Fibroblast of skin of left quadriceps (primary cell): Measurements from ENCODE around the gene MLH3.

ENCODE experiments used
- DNase-seq, 2 experiments: peaks; one replicate each; pipeline ENCODE4 v3.0.0-alpha.2; 2013; ENCODE audit warnings: low read depth in 2 of 2

Gene MLH3

GRCh38 chr14:74985028-74985310, 66.3 kb downstream of the MLH3 start:
- DNase-seq: no peak

- no peak for DNase-seq
Observed at GRCh38 chr14:74984236-74985027, 66.8 kb downstream of the MLH3 start.

DNA sequence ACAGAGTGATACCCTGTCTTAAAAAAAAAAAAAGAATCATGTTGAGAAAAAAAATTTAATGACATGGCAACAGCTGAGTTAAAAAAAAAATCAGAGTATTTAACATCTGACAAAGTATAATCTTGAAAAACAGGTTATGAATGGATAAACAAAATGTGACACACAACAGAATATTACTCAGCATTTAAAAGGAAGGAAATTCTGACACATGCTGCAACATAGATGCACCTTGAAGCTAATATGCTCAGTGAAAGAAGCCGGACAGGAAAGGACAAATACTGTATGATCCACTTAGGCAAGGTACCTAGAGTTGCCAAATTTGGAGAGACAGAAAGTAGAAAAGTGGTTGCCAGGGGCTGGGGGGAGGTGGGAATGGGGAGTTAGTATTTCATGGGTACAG, 67.9 kb downstream of the MLH3 start:
- DNase-seq: no peak

DNA sequence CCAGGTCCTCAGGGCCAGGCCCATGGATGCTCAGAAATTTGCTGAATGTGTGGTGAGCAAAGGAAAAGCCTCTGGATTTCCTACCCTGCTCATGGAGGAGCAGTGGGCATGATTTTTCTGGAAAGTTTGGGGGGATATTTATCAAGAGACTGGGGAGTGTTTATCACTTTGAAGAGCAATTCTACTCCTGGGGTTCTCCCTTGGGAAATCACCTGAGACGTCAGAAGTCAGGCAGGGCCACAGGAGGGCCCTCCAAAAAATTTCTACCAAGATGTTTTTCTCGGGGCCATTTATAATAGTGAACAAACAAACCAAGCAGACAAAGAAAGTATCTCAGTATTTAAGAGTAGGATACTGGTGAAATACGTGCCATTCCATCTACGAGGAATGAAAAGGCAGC, 68.6 kb downstream of the MLH3 start:
- DNase-seq: no peak

- DNase-seq: no peak
Observed at GRCh38 chr14:74981833-74982232, 69.4 kb downstream of the MLH3 start.

DNA sequence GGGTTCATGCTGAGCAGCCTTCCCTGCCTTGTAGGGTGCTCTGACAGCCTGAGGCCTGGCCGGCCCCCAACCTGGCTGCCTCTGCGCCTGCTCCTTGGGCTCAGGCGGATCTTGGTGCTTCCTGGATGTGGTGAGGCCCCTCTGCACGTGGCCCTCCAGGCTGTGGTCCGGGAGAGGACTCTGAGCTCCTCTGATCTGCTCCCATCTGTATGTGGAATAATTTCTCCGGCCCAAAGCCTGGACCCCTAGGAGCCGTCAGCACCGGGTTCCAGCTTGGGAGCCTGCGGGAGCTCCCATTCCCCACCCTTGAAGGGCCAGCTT, 69.8 kb downstream of the MLH3 start:
- DNase-seq: no peak

DNA sequence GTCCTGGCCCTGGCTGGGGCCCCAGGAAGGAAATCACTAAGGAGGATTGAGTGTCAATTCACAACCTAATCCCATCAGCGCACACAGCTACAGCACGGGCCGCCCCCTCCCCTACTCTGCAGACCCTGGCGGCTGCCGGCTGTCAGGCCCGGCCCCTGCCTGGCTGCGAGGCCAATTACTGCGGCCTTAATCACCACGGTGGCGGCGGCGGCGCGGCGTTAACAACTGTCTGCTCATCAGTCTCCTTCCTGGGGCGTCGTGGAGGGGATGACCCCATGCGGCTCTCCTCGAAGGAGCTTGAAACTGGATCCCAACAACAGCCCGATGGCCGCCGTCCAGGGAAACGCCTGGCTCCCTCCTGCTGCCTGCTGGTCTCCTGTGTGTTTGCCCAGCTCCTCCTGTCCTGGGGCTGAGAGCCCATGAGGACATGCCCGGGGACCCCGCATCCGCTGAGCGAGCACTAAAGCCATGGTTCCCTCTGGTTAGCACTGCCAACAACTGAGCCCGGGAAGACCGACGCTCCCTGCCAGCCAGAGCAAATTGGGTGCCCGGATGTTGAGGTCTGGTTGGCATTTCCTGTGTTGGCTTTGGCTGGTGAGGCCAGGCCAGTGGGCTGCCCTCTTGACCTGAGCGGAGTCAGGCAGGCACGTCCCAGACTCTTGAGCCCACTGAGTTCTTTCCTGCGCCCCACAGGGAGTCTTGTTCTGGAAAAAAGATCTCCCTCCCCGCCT, 70.4 kb downstream of the MLH3 start:
- DNase-seq: no peak

DNA sequence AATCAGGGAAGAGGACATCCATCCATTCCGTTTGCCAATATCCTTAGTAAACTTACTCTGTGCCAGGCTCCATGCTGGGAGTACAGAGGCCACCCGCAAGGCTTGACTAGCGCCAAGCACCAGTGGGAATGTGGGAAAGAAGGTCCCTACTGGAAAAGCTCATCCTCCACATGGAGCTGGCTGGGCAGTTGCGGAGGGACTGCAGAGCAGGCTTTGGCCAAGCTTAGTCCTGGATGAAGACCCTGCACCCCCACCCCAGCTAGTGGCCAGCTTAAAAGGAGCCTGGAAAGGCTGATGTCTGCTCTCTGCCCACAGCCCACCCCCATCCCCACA, 70.9 kb downstream of the MLH3 start:
- no peak for DNase-seq

GRCh38 chr14:74979442-74980397, 71.5 kb downstream of the MLH3 start:
- no peak for DNase-seq

DNA sequence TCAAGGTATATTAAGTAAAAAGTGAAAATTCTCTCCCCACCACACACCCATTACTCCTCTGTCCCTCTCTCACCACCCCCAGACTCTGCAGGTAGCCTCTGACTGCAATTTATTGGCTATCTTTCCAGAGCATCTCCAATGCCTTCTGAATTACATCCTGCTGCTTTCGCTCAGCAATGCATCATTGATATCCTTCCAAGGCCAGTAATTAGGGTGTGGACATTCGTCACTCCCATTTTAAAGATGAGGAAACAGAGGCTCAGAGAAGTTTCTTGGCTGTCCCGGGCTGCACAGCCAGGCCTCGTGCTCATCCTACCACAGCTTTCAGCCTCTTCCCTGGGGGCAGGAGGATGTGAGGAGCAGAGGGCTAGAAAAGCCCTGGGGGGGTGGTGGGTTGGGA, 72.2 kb downstream of the MLH3 start:
- no peak for DNase-seq

DNA sequence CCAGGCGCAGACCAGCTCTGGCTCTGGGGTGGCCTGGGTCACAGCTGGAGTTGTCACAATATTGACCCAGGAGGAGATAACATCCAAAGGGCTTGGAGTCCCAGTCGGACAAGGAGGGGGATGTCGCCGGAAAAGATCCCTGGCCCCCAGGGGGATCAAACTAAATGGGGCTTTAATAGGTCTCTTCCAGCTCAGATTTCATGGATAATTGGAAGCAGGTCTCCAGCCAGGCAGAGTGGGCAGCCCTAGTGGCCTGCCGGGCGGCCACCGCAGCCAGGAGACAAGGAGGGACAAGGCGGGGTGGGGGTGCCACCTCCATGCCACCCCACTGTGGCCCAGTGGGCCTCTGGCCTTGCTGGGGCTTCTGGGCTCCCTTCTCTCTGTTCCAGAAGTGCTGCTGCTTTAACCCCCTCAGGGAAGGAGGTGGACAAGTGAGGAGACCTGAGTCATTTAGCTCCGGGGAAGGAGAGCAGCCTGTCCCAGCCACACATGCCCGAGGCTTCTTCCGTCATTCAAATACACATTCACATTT, 72.8 kb downstream of the MLH3 start:
- DNase-seq: no peak

DNA sequence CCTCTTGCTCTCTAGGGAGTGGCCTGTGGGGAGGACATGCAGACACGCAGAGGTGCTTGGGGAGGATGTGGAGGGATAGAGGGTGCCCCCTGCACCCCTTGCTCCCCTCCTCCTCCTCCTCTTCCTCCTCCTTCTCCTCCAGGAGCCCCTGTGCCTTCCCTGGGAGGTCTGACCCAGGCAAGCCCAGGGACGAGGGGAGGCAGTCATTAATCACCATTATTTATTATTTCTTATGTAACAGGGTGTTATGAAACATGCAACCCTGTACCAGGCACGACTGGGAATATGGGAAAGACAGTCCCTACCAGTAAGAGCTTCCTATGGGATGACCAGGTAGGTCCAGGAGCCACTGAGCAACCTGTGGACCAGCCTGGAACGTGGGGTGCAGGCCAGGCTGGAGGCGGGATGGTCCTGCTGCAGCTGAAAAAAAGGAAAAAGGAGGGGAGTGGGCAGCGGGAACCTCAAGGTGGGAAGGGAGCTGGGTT, 73.3 kb downstream of the MLH3 start:
- no peak for DNase-seq

DNA sequence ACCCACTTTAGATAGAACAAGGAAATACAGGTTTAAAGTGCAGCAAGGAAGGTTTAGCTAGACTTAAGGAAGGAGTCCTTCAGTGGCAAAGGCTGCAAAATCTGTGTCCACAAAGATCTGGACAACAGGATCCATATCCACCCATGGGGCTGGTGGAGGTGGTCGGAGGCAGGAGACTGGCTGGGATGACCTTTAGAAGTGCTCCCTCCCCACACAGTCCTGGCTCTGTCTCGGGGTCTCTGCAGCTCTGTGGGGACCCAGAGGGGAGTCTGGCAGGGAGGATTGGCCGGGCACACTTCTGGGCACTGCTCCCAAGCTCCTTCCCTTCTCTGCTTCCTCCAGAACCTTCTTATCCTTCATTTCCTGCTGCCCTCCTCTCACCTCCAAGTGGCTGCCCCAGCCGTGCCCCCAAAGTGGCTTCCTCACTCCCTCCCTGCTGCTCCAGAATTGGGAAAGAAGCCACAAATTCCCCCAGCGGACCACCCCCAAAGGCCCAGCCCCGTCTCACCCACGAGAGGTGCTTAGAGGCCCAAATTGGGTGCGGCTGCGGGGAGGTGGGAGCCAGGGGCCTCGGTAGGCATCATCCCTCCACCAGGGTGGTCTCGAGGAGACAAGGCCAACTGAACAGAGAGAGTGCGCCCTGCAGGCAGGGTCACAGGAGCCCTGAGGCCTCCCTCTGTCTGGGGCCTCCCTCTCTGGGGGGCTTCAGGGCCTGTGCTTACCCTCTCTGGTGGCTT, 73.9 kb downstream of the MLH3 start:
- no peak for DNase-seq

- DNase-seq: no peak
Observed at GRCh38 chr14:74976264-74977113, 74.8 kb downstream of the MLH3 start.

- no peak for DNase-seq
Observed at GRCh38 chr14:74975059-74975810, 76.0 kb downstream of the MLH3 start.

- no peak for DNase-seq
Observed at GRCh38 chr14:74974364-74975058, 76.8 kb downstream of the MLH3 start.

GRCh38 chr14:74973905-74974363, 77.3 kb downstream of the MLH3 start:
- DNase-seq: no peak

DNA sequence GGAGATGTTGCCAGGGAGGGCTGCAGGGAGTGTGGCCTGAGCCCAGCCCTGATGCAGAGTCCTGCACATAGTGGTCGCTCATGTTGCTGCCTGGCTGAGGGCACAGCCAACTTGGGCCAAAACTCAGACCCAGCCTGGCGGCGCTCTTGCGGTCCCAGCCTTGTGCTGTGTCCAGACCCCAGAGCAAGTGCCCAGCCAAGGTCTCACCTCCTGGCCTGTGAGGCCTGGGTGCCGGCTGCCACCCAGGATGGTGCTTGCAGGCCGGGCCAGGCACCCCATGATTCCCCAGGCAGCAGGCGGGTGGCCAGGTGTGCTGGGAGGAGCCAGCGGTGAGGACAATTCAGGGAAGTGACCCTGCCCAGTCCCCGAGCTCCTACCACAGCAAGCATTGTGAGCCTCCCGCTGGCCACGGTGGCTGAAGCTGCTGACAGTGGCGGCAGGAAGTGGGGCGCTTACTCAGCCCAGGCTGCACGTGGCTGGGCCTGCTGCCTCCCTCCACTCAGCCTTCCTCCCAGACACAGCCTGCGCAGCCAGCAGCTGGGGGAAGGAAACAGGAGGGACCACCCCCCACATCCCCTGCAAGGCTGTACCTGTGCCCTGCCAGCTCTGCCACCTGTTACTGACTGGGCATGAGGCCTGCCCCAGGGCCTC, 78.1 kb downstream of the MLH3 start:
- no peak for DNase-seq

- no peak for DNase-seq
Observed at GRCh38 chr14:74968811-74969210, 82.5 kb downstream of the MLH3 start.
